Gastroesophageal sphincter (tissue), 4 donors: ENCODE results near the gene ITM2B. TPM values are rescaled to one million over a fixed set of nuclear protein-coding genes. Genes with fewer than 3 reads are reported as not detected.
A peak's percentile ranks its signal among the peaks of the same experiment; 100 is the strongest.

Source experiments
- ATAC-seq: fragments of 150-250 bp; one replicate; pipeline ENCODE4 v1.9.1; 2016; ENCODE audit warnings: mild to moderate bottlenecking, moderate library complexity
- H3K27ac ChIP-seq, 4 donors: fragments of 200-600 bp; sonication (generic) in 3 of 4; 1 replicate in 3 of 4; 2 replicates in 1 of 4; pipeline ENCODE4 v1.5.1; 2016 to 2019
- H3K27me3 ChIP-seq: fragments of 200-600 bp; sonication (generic); one replicate; pipeline ENCODE4 v1.5.1; 2019
- H3K36me3 ChIP-seq, 2 donors: fragments of 200-600 bp; sonication (generic); one replicate each; pipeline ENCODE4 v1.5.1; 2019; ENCODE audit warnings: control low read depth in 1 of 2
- H3K4me1 ChIP-seq, 3 donors: fragments of 200-600 bp; sonication (generic); 1 replicate in 2 of 3; 2 replicates in 1 of 3; pipeline ENCODE4 v1.5.1; 2016 to 2019; ENCODE audit warnings: control low read depth in 2 of 3
- H3K4me3 ChIP-seq, 2 donors: fragments of 200-600 bp; sonication (generic); one replicate each; pipeline ENCODE4 v1.5.1; 2019; ENCODE audit warnings: mild to moderate bottlenecking in 1 of 2, moderate library complexity in 1 of 2
- H3K9me3 ChIP-seq, 3 donors: fragments of 200-600 bp; sonication (generic); one replicate each; pipeline ENCODE4 v1.5.1; 2017 to 2019; ENCODE audit warnings: control low read depth in 2 of 3
- POLR2A ChIP-seq, 2 donors: fragments of 450-650 bp; IDR thresholded peaks; one replicate each; pipeline ENCODE4 v1.6.1; 2017; ENCODE audit warnings: antibody characterized with exemption in 2 of 2, mild to moderate bottlenecking in 2 of 2, moderate library complexity in 1 of 2
- POLR2AphosphoS5 ChIP-seq: sonication (generic); formaldehyde crosslinking; IDR thresholded peaks from one replicate; pipeline ENCODE4 v1.6.1; 2017; ENCODE audit warnings: antibody characterized with exemption
- WGBS, 2 donors: methylation state at CpG; one replicate each; pipeline ENCODE4 v1.1.5; 2018; ENCODE audit warnings: low coverage in 1 of 2; 5-methylcytosine and 5-hydroxymethylcytosine counted together
- total RNA-seq, 4 donors: library from RNA; depleted of rRNA; stranded (reverse); fragments of >200 nt; gene quantifications; one replicate each; pipeline ENCODE4 v1.1.0, GENCODE V29; 2016

The ITM2B gene
- total RNA-seq, 4 donors from 2014 or later: 263 to 380 (median 300) TPM

DNA sequence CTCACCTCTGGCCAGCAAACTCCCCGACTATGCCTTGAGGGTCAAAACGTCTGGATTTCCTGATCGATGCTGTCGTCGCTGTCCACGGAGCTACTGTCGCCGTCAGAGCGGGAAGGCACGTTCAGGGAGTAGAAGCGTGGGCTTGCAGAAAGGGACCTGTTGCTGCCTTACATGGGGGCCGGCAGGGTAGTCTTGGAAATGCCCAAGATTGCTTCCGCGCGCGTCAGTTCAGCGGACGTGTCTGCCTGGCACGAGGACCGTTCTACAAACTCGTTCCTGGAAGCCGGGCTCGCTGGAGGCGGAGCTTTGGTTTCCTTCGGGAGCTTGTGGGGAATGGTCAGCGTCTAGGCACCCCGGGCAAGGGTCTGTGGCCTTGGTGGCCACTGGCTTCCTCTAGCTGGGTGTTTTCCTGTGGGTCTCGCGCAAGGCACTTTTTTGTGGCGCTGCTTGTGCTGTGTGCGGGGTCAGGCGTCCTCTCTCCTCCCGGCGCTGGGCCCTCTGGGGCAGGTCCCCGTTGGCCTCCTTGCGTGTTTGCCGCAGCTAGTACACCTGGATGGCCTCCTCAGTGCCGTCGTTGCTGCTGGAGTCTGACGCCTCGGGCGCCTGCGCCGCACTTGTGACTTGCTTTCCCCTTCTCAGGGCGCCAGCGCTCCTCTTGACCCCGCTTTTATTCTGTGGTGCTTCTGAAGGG lies 86.0 kb downstream of the ITM2B start:
- H3K27ac ChIP-seq: no peak overlapping the region
- TF ChIP-seq POLR2A (IDR thresholded peaks at IDR 0.05) (no peak), POLR2AphosphoS5 (no peak)
- peak; percentile 44 for ATAC-seq

More for the DNA sequence above, 86.0 kb downstream of the ITM2B start:
- Histone ChIP-seq H3K9me3 (peaks cover 0 to 14% (median 0%) of the 10 kb centered on the region in 3 donors), H3K4me1 (peaks cover 0 to 21% (median 0%) of the 10 kb centered on the region in 3 donors), H3K36me3 (peaks cover 0 to 35% of the 10 kb centered on the region in 2 donors), H3K27me3 (no peaks in the 10 kb centered on the region), H3K4me3 (peak overlapping the region in 1 of 2 donors; percentile 39)
- 82 to 83% methylated on average over 3 to 22 of the region's 47 CpGs for WGBS, 2 donors

Other genes starting within 250 kb of the ITM2B start
- 10 to 100 TPM; 56.8 to 68.6 (median 60.9) TPM for gene SUCLA2, start 231.9 kb upstream of the ITM2B start, total RNA-seq
- 1 to 10 TPM; 6.1 to 7.5 (median 7.4) TPM for gene NUDT15, start 195.5 kb upstream of the ITM2B start, total RNA-seq
- gene MED4, start 138.1 kb upstream of the ITM2B start, total RNA-seq: 10 to 100 TPM; 36.7 to 51.4 (median 39.2) TPM
- gene RB1, start 70.5 kb downstream of the ITM2B start, total RNA-seq: 10 to 100 TPM; 26.5 to 37.2 (median 29.4) TPM
- 10 to 100 TPM in 2 of 4 donors, 1 to 10 TPM in 2; 6.5 to 25.4 (median 15.7) TPM for gene LPAR6, start 179.9 kb downstream of the ITM2B start, total RNA-seq